ENCODE data around the gene EMP2. TPM values are rescaled to one million over a fixed set of nuclear protein-coding genes. Genes with fewer than 3 reads are reported as not detected.

EMP2 gene
- not detected for total RNA-seq
- not detected for polyA plus RNA-seq
- total RNA-seq: not detected

GRCh38 chr16:10579965-10580882 is at the start of gene EMP2:
Gene EMP2 (minus strand): TSS chr16:10580598. CDS start chr16:10547617, 32,981 bp downstream.
- Histone ChIP-seq H3K9me3 (ENCODE audit: control insufficient read depth in 2 of 3, low read length in 3 of 3) (no peaks in the 10 kb centered on the region), H3K27me3 (ENCODE audit: control insufficient read depth in 2 of 2, insufficient read depth in 2 of 2, low read length in 2 of 2) (no peaks in the 10 kb centered on the region), H3K4me1 (ENCODE audit: control insufficient read depth in 2 of 2, insufficient read depth in 2 of 2, low read length in 2 of 2) (no peaks in the 10 kb centered on the region), H3K4me3 (ENCODE audit: low read length) (no peak within 1 kb of the TSS), H3K27ac (ENCODE audit: low read depth, low read length) (no peak within 1 kb of the TSS), H3K36me3 (ENCODE audit: control insufficient read depth in 2 of 3, insufficient read depth in 3 of 3, low read length in 3 of 3) (no peaks in the 10 kb centered on the region)
- H3K27ac Mint-ChIP-seq: no peak within 1 kb of the TSS
- H3K36me3 Mint-ChIP-seq: no peaks in the 10 kb centered on the region
- H3K27me3 Mint-ChIP-seq: peaks cover 47 to 68% (median 67%) of the 10 kb centered on the region in 5 donors
- intact Hi-C loops (cut with micrococcal nuclease): no loop called here
- H3K4me1 Mint-ChIP-seq: peaks cover 0 to 7% (median 2%) of the 10 kb centered on the region in 7 donors
- CTCF ChIA-PET: no interaction called here
- ATAC-seq: no peak
- H3K9me3 Mint-ChIP-seq: peaks cover 0 to 2% (median 0%) of the 10 kb centered on the region in 11 donors
- peak within 1 kb of the TSS in 3 of 10 donors; percentile 29 to 65 (median 62) for H3K4me3 Mint-ChIP-seq
- POLR2A ChIA-PET: no interaction called here
- no peak for DNase-seq

DNA sequence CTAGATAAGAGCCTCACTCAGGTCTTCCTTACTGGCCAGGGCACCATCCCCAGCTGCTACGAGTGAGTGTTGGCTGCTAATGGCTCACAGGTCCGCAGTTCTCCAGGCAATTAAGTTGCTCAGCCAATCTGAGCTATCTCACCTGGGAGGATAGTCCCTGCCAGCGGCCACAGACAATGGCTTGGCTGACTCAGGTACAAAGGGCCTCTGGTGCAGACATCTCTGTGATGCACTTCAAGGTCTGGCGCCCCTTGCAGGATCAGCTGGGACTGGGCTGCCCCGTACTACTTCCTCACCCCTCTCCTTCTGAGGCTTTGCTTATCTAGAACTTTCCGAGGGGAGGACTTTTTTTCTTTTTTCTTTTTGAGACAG is 49.2 kb upstream of the EMP2 start:
- ChIA-PET CTCF (no interaction called here), POLR2A (no interaction called here)
- Mint-ChIP-seq H3K27me3 (peaks cover 0 to 23% (median 7%) of the 10 kb centered on the region in 5 donors), H3K9me3 (peaks cover 0 to 10% (median 3%) of the 10 kb centered on the region in 11 donors), H3K27ac (no peak overlapping the region), H3K4me3 (no peak overlapping the region), H3K4me1 (peaks cover 0 to 5% (median 0%) of the 10 kb centered on the region in 7 donors), H3K36me3 (peaks cover 0 to 11% (median 3%) of the 10 kb centered on the region in 5 donors)
- no peak for ATAC-seq
- H3K4me1 ChIP-seq (ENCODE audit: control insufficient read depth in 2 of 2, insufficient read depth in 2 of 2, low read length in 2 of 2): no peaks in the 10 kb centered on the region
- H3K27me3 ChIP-seq (ENCODE audit: control insufficient read depth in 2 of 2, insufficient read depth in 2 of 2, low read length in 2 of 2): no peaks in the 10 kb centered on the region
- DNase-seq: no peak
- H3K4me3 ChIP-seq (ENCODE audit: low read length): no peak overlapping the region
- no peak overlapping the region for H3K27ac ChIP-seq (ENCODE audit: low read depth, low read length)
- peaks cover 0 to 4% (median 0%) of the 10 kb centered on the region in 3 experiments for H3K9me3 ChIP-seq (ENCODE audit: control insufficient read depth in 2 of 3, low read length in 3 of 3)
- intact Hi-C loops (cut with micrococcal nuclease): no loop called here
- H3K36me3 ChIP-seq (ENCODE audit: control insufficient read depth in 2 of 3, insufficient read depth in 3 of 3, low read length in 3 of 3): no peaks in the 10 kb centered on the region

DNA sequence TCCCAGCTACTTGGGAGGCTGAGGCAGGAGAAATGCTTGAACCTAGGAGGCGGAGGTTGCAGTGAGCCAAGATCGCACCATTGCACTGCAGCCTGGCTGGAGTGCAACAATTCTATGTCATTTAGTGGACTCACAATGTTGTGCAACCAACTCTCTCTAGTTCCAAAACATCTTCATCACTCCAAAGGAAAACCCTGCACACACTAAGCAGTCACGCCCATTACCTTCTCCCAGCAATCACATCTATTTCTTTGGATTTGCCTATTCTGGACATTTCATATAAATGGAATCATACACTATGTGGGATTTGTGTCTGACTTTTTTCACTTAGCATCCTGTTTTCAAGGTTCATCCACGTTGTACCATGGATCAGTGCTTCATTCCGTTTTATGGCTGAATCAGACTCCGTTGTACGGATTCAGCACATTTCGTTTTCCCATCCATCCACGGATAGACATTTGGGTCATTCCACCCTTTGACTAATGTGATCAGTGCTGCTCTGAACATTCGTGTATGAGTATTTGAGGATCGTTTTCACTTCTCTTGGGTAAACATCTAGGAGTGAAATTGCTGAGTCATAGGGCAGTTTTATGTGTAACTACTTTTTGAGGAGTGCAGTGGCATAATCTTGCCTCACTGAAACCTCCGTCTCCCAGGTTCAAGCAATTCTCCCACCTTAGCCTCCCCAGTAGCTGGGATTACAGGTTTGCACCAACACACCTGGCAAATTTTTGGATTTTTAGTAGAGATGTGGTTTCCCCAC is 45.4 kb upstream of the EMP2 start:
- ChIA-PET CTCF (no interaction called here), POLR2A (no interaction called here)
- H3K27me3 ChIP-seq (ENCODE audit: control insufficient read depth in 2 of 2, insufficient read depth in 2 of 2, low read length in 2 of 2): no peaks in the 10 kb centered on the region
- H3K9me3 Mint-ChIP-seq: peaks cover 0 to 2% (median 0%) of the 10 kb centered on the region in 11 donors
- H3K4me1 Mint-ChIP-seq: peaks cover 0 to 5% (median 0%) of the 10 kb centered on the region in 7 donors
- no peak overlapping the region for H3K4me3 Mint-ChIP-seq
- H3K9me3 ChIP-seq (ENCODE audit: control insufficient read depth in 2 of 3, low read length in 3 of 3): no peaks in the 10 kb centered on the region
- peaks cover 0 to 6% (median 0%) of the 10 kb centered on the region in 5 donors for H3K27me3 Mint-ChIP-seq
- H3K36me3 Mint-ChIP-seq: no peaks in the 10 kb centered on the region
- H3K36me3 ChIP-seq (ENCODE audit: control insufficient read depth in 2 of 3, insufficient read depth in 3 of 3, low read length in 3 of 3): no peaks in the 10 kb centered on the region
- no peak overlapping the region for H3K27ac Mint-ChIP-seq
- no peak overlapping the region for H3K27ac ChIP-seq (ENCODE audit: low read depth, low read length)
- no peaks in the 10 kb centered on the region for H3K4me1 ChIP-seq (ENCODE audit: control insufficient read depth in 2 of 2, insufficient read depth in 2 of 2, low read length in 2 of 2)
- H3K4me3 ChIP-seq (ENCODE audit: low read length): no peak overlapping the region
- no peak for ATAC-seq
- intact Hi-C loops (cut with micrococcal nuclease): no loop called here
- DNase-seq: no peak

DNA sequence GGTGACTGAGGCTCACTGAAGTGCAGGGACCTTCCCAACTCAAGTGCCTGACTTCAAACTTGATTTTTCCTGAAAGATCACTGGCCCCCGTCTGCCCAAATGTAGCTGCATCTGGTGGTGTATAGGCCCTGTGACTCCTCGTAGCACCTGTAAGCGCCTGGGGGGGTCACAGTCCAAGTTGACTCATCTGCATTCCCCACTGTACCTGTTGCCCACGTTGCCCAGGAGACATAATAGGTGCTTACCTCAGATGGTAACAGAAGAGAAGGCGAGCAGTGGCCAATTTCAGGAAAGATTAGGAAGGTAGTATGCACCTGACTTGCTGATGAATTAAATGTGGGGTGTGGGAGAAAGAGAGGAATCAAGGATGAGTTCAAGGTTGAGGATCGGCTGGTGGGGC is 44.1 kb upstream of the EMP2 start:
- no peaks in the 10 kb centered on the region for H3K9me3 ChIP-seq (ENCODE audit: control insufficient read depth in 2 of 3, low read length in 3 of 3)
- no peak overlapping the region for H3K4me3 ChIP-seq (ENCODE audit: low read length)
- H3K4me3 Mint-ChIP-seq: no peak overlapping the region
- intact Hi-C loops (cut with micrococcal nuclease): no loop called here
- H3K27ac Mint-ChIP-seq: no peak overlapping the region
- H3K36me3 Mint-ChIP-seq: no peaks in the 10 kb centered on the region
- no peak overlapping the region for H3K27ac ChIP-seq (ENCODE audit: low read depth, low read length)
- H3K27me3 ChIP-seq (ENCODE audit: control insufficient read depth in 2 of 2, insufficient read depth in 2 of 2, low read length in 2 of 2): peaks cover 0 to 2% of the 10 kb centered on the region in 2 donors
- DNase-seq (no peak), ATAC-seq (no peak)
- POLR2A ChIA-PET: no interaction called here
- H3K36me3 ChIP-seq (ENCODE audit: control insufficient read depth in 2 of 3, insufficient read depth in 3 of 3, low read length in 3 of 3): no peaks in the 10 kb centered on the region
- peaks cover 0 to 5% (median 0%) of the 10 kb centered on the region in 7 donors for H3K4me1 Mint-ChIP-seq
- peaks cover 0 to 10% (median 9%) of the 10 kb centered on the region in 5 donors for H3K27me3 Mint-ChIP-seq
- CTCF ChIA-PET: no interaction called here
- H3K9me3 Mint-ChIP-seq: peaks cover 0 to 2% (median 0%) of the 10 kb centered on the region in 11 donors
- no peaks in the 10 kb centered on the region for H3K4me1 ChIP-seq (ENCODE audit: control insufficient read depth in 2 of 2, insufficient read depth in 2 of 2, low read length in 2 of 2)

DNA sequence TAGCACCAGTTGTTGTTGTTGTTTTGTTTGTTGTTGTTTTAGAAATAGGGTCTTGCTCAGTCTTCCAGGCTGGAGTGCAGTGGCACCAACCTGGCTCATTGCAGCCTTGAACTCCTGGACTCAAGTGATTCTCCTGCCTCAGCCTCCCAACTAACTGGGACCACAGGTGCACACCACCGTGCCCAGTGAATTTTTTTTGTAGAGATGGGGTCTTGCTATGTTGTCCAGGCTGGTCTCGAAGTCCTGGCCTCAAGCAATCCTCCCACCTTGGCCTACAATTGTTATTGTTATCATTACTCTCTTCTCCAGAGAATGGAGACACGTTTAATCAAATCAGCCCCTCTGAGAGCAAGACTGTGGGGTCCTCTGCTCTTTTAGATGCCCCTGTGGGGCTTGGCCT is 42.7 kb upstream of the EMP2 start:
- intact Hi-C loops (cut with micrococcal nuclease): no loop called here
- ATAC-seq (no peak), DNase-seq (no peak)
- H3K9me3 Mint-ChIP-seq: peaks cover 0 to 3% (median 0%) of the 10 kb centered on the region in 11 donors
- peak overlapping the region in 1 of 9 donors; percentile 59 for H3K27ac Mint-ChIP-seq
- peaks cover 0 to 2% of the 10 kb centered on the region in 2 donors for H3K27me3 ChIP-seq (ENCODE audit: control insufficient read depth in 2 of 2, insufficient read depth in 2 of 2, low read length in 2 of 2)
- peaks cover 3 to 24% (median 14%) of the 10 kb centered on the region in 5 donors for H3K27me3 Mint-ChIP-seq
- peaks cover 0 to 6% (median 0%) of the 10 kb centered on the region in 7 donors for H3K4me1 Mint-ChIP-seq
- no peak overlapping the region for H3K27ac ChIP-seq (ENCODE audit: low read depth, low read length)
- no peaks in the 10 kb centered on the region for H3K4me1 ChIP-seq (ENCODE audit: control insufficient read depth in 2 of 2, insufficient read depth in 2 of 2, low read length in 2 of 2)
- ChIA-PET CTCF (no interaction called here), POLR2A (no interaction called here)
- H3K4me3 Mint-ChIP-seq: no peak overlapping the region
- H3K4me3 ChIP-seq (ENCODE audit: low read length): no peak overlapping the region
- H3K36me3 Mint-ChIP-seq: no peaks in the 10 kb centered on the region
- H3K36me3 ChIP-seq (ENCODE audit: control insufficient read depth in 2 of 3, insufficient read depth in 3 of 3, low read length in 3 of 3): no peaks in the 10 kb centered on the region
- H3K9me3 ChIP-seq (ENCODE audit: control insufficient read depth in 2 of 3, low read length in 3 of 3): no peaks in the 10 kb centered on the region

DNA sequence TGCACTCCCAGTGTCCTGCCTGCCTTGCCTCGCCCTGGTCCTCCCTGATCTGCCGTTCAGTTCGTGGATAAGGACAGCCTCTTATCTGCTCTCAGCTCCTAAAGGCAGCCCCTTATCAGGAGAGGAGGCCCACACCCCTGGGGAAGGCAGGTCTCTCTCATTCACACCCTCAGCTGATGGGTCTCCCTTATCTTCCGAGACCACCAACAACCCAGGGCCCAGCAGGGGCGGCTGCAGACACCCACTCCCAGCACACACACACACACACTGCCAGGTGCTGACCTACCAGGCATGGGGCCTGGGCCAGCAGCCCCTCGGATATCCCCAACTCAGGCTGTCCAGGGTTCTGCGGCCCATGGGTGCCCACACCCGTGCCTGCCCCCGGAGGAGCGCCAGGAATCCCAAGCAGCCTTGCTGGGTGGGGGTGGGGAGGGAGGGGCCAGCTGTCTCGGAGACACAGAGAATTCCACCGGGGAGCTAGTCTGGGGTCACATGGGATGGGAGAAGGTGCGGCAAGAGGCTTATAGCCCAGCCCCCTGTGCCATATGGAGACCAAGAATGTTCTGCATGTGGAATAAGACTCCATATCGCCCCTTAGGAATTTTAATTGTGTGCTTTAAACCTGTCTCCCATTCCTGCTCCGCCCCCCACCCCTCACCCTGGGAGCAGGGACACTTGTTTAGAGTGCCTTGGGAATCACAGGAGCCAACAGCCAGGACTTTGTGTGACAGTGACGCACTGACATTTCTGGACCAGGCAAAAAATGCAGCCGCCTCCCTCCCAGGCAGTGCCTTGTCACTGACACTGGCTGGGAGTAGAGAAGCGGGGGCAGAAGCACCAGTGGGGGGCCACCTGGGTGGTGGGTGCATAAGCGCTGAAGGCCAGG is 41.9 kb upstream of the EMP2 start:
- H3K9me3 ChIP-seq (ENCODE audit: control insufficient read depth in 2 of 3, low read length in 3 of 3): no peaks in the 10 kb centered on the region
- H3K36me3 ChIP-seq (ENCODE audit: control insufficient read depth in 2 of 3, insufficient read depth in 3 of 3, low read length in 3 of 3): no peaks in the 10 kb centered on the region
- Mint-ChIP-seq H3K4me1 (peaks cover 0 to 4% (median 0%) of the 10 kb centered on the region in 7 donors), H3K27me3 (peaks cover 5 to 32% (median 16%) of the 10 kb centered on the region in 5 donors), H3K36me3 (no peaks in the 10 kb centered on the region), H3K27ac (no peak overlapping the region), H3K4me3 (no peak overlapping the region), H3K9me3 (peaks cover 0 to 4% (median 0%) of the 10 kb centered on the region in 11 donors)
- H3K27ac ChIP-seq (ENCODE audit: low read depth, low read length): no peak overlapping the region
- DNase-seq: no peak
- ChIA-PET POLR2A (no interaction called here), CTCF (no interaction called here)
- intact Hi-C loops (cut with micrococcal nuclease): no loop called here
- no peak overlapping the region for H3K4me3 ChIP-seq (ENCODE audit: low read length)
- H3K27me3 ChIP-seq (ENCODE audit: control insufficient read depth in 2 of 2, insufficient read depth in 2 of 2, low read length in 2 of 2): peaks cover 0 to 2% of the 10 kb centered on the region in 2 donors
- no peaks in the 10 kb centered on the region for H3K4me1 ChIP-seq (ENCODE audit: control insufficient read depth in 2 of 2, insufficient read depth in 2 of 2, low read length in 2 of 2)
- ATAC-seq: no peak

Measured in naive thymus-derived CD4-positive, alpha-beta T cell (primary cell).